ES-I3 (cell line): Measurements from ENCODE around the gene TEX11.
"Not testable (repeated sequence)": the region's sequence is repeated elsewhere in the genome, so short reads cannot be mapped to it uniquely, and the experiment has no call there.

Experiments used
- H3K36me3 ChIP-seq: 2 replicates; pipeline ENCODE4 v1.6.1; 2013; ENCODE audit warnings: mild to moderate bottlenecking, low read length, control low read depth, moderate library complexity; ENCODE audit not compliant: insufficient read depth
- H3K4me1 ChIP-seq: 2 replicates; pipeline ENCODE4 v1.6.1; 2013; ENCODE audit warnings: mild to moderate bottlenecking, control low read depth, low read length; ENCODE audit not compliant: insufficient read depth
- H3K9ac ChIP-seq: 2 replicates; pipeline ENCODE4 v1.6.1; 2013; ENCODE audit warnings: low read depth, mild to moderate bottlenecking, low read length, moderate library complexity
- H3K9me3 ChIP-seq: 2 replicates; pipeline ENCODE4 v1.6.1; 2013; ENCODE audit warnings: mild to moderate bottlenecking, low read length, moderate library complexity; ENCODE audit not compliant: control insufficient read depth, insufficient read depth

The TEX11 gene

DNA sequence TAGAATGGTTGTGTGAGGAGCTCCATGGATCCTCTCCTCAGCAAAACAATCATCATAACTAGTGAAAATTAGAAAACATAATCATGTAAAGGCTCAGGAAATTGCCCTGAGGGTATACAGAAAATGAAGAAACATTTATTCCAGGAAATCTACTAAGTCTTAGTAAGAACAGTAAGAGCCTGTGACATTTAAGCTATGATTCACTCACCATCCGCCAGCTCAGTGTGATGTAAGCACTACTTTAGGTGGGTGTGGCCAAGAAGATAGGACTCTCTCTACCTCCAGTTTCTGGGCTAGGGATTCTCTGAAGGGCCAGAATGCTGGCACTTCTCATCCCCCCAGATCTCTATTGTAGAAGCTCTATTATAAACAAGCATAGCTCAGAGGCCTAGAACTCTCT lies 316.4 kb downstream of the TEX11 start:
- no peaks in the 10 kb centered on the region for H3K36me3 ChIP-seq
- H3K9ac ChIP-seq, result no peak overlapping the region
- no peaks in the 10 kb centered on the region for H3K4me1 ChIP-seq
- H3K9me3 ChIP-seq, result no peaks in the 10 kb centered on the region

DNA sequence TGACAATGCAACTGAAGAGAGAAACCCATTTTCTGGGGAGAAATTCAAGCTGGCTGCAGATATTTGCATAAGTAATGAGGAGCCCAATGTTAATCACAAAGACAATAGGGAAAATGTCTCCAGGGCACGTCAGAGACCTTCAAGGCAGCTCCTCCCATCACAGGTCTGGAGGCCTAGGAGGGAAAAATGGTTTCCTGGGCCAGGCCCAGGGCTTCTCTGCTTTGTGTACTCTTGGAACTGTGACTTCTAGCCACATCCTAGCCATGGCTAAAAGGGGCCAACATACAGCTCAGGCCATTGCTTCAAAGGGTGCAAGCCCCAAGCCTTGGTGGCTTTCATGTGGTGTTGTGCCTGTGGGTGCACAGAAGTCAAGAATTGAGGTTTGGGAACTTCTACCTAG lies 321.4 kb downstream of the TEX11 start:
- not testable (repeated sequence) for H3K9ac ChIP-seq, H3K9me3 ChIP-seq

DNA sequence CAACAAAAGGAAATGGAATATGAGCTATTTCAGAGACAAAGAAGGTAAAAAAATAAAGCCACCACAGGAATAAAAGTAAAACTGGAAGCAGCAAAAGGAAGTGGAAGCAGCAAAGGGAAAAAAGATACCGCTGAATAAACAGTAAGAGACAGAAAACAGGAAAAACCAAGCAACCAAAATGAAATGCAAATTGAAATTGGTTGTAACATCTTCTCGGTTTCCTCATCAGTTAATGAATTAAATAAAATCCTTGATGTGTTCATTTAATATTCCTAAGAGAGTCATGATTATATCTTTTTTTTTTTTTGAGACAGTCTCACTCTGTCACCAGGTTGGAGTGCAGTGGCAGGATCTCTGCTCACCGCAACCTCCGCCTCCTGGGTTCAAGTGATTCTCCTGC lies 331.1 kb downstream of the TEX11 start:
- H3K9me3 ChIP-seq, result no peaks in the 10 kb centered on the region
- H3K4me1 ChIP-seq, result no peaks in the 10 kb centered on the region
- no peaks in the 10 kb centered on the region for H3K36me3 ChIP-seq
- no peak overlapping the region for H3K9ac ChIP-seq

More for the DNA sequence above, 321.4 kb downstream of the TEX11 start:
- H3K4me1 ChIP-seq, H3K36me3 ChIP-seq: not testable (repeated sequence)

DNA sequence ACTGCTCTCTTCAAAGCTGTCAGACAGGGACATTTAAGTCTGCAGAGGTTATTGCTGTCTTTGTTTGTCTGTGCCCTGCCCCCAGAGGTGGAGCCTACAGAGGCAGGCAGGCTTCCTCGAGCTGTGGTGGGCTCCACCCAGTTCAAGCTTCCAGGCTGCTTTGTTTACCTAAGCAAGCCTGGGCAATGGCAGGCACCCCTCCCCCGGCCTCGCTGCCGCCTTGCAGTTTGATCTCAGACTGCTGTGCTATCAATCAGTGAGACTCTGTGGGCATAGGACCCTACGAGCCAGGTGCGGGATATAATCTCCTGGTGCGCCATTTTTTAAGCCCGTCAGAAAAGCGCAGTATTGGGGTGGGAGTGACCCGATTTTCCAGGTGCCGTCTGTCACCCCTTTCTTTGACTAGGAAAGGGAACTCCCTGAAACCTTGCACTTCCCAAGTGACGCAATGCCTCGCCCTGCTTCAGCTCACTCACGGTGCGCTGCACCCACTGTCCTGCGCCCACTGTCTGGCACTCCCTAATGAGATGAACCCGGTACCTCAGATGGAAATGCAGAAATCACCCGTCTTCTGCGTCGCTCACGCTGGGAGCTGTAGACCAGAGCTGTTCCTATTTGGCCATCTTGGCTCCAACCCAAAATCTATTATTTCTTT lies 338.5 kb downstream of the TEX11 start:
- not testable (repeated sequence) for H3K9me3 ChIP-seq, H3K4me1 ChIP-seq, H3K9ac ChIP-seq, H3K36me3 ChIP-seq

DNA sequence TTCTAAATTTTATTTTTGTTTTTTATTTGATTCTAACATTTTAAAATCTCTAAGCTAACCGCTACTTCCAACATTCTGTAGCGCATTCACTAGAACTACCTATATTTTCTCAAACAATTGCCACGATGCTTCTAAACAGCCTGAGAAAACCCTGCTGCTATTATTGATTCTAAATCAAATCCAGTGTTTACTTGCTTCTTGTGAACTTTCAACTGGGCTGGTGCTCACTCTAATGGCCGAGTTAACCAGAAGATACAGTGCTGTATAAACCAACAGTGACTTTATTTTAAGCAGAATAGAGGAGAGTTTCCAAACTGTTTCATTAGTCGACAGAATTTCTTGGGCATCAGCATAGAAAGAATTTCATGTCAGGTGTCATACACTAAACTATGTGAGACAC lies 353.6 kb downstream of the TEX11 start:
- Histone ChIP-seq H3K9me3 (0 out of 2 replicates have a peak, but pooled peaks cover 3% of the 10 kb centered on the region), H3K9ac (no peak overlapping the region), H3K4me1 (peaks cover 7% of the 10 kb centered on the region; the same call in 1 of the 2 replicates), H3K36me3 (no peaks in the 10 kb centered on the region)

DNA sequence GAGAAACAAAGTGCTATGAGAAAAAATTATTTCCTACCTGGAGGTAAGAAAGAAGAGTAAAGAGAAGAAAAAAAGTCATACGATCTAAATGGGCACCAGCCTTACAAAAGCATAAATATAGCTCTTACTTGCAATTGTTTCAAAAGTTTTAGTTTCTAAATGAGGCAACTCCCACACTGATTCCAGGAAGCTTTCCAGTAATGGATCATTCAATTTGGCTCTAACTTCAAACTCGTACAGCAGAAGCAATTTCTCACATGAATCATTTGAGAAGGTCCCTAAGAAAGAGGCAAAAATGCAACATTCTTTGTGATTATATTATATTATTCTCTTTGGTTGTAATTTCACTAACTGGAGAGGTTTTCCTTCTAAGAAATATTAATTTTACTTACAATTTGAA lies 354.0 kb downstream of the TEX11 start:
- Histone ChIP-seq H3K4me1 (peaks cover 7% of the 10 kb centered on the region; the same call in 1 of the 2 replicates), H3K9me3 (0 out of 2 replicates have a peak, but pooled peaks cover 3% of the 10 kb centered on the region), H3K36me3 (no peaks in the 10 kb centered on the region), H3K9ac (no peak overlapping the region)

DNA sequence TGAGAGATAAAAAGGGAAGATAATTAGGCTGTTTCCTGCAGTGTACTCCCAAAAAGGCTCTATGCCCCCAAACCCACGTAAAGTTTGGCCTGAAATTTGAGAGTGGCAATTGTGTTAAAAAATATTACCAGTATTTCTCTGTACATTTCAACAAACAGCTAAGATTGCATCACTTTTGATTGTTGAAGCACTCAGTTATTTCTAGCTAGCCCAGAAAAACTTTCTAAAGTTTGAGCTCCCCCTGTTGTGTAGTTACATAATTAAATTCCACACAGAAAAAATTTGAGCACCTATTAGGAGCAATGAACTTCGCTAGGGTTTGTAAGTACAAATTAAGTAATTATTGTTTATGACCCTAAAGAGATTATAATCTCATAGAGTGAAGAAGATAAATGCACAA lies 354.4 kb downstream of the TEX11 start:
- no peaks in the 10 kb centered on the region for H3K36me3 ChIP-seq
- H3K9me3 ChIP-seq, result 0 out of 2 replicates have a peak, but pooled peaks cover 3% of the 10 kb centered on the region
- peaks cover 7% of the 10 kb centered on the region; the same call in 1 of the 2 replicates for H3K4me1 ChIP-seq
- no peak overlapping the region for H3K9ac ChIP-seq

DNA sequence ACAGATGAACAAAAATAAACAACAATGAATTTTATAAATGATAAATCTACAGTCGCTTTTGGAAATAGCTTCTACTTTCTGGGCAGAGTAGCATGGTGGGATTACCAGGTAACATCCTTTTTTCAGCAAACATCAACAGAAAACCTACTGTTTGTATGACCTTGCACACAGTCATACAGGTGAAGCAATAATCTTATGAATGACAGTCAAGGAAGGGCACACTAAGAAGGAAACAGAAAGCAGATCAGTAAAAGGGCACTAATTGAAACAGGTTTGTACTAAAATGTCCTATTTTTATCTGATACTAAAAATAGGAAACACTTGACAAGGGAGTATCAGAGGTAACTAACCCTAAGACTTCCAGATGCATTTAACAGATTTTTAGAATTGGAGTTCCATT lies 355.0 kb downstream of the TEX11 start:
- H3K4me1 ChIP-seq, result peaks cover 7% of the 10 kb centered on the region; the same call in 1 of the 2 replicates
- H3K36me3 ChIP-seq, result no peaks in the 10 kb centered on the region
- H3K9me3 ChIP-seq, result 0 out of 2 replicates have a peak, but pooled peaks cover under 1% of the 10 kb centered on the region
- H3K9ac ChIP-seq, result no peak overlapping the region

DNA sequence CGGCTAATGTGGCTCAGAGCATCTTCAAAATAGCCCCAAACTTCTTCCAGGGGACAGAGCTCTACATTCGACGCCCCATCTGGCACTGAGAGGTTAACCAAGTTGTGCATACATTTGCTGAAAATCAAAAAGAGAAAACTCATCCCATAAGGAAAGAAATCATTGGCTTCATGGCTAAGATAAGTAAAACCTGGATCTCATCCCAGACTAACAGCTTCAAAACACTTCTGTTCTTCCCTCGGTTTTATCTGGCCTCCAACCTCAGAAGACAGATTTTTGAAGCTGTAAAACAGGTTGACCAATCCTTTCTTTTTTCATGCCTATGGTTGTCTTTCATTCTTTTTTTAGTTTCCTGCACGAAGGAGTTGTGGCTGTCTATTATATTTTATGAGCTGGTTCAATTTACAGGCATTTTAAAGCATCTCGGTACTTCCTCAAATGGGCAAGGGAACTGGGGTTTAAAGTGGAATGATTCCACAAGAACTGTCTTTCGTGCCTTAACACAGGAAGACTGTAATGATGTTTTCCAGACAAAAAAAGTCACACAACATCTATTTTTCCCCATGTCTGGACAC lies 356.3 kb downstream of the TEX11 start:
- Histone ChIP-seq H3K36me3 (no peaks in the 10 kb centered on the region), H3K9me3 (no peaks in the 10 kb centered on the region), H3K4me1 (peaks cover 7% of the 10 kb centered on the region; the same call in 1 of the 2 replicates), H3K9ac (no peak overlapping the region)

DNA sequence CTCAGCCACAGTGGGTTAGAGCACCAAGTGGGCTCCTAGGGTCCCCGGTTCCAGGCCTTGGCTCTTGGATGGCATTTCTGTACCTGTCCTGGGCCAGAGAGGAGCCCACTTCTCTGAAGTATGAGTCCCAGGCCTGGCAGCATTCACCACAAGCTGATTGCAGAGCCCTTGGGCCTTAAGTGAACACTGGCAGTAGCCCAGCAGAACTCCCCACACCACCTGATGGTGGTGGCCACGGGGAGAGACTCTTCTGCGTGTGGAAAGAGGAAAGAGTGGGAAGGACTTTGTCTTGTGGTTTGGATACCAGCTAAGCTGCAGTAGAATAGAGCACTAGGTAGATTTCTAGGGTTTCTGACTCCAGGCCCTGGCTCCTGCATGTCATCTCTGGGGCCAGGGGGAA lies 359.1 kb downstream of the TEX11 start:
- Histone ChIP-seq H3K4me1 (peaks cover 7% of the 10 kb centered on the region; the same call in 1 of the 2 replicates), H3K9ac (no peak overlapping the region), H3K36me3 (no peaks in the 10 kb centered on the region), H3K9me3 (no peaks in the 10 kb centered on the region)

DNA sequence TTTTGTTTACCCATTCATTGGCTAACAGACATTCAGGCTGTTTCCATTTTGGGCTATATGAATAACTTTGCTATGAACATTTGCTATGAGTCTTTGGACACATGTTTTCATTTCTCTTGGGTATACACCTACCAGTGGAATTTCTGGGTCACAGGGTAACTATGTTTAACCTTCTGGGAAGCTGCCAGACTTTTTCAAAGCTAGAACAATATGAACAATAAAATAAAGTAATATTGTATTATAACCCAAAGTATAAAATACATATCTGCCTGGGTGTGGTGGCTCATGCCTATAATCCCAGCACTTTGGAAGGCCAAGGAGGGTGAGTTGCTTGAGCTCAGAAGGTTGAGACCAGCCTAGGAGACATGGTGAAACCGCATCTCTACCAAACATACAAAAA lies 373.3 kb downstream of the TEX11 start:
- no peak overlapping the region for H3K9ac ChIP-seq
- no peaks in the 10 kb centered on the region for H3K9me3 ChIP-seq
- H3K36me3 ChIP-seq, result no peaks in the 10 kb centered on the region
- no peaks in the 10 kb centered on the region for H3K4me1 ChIP-seq

DNA sequence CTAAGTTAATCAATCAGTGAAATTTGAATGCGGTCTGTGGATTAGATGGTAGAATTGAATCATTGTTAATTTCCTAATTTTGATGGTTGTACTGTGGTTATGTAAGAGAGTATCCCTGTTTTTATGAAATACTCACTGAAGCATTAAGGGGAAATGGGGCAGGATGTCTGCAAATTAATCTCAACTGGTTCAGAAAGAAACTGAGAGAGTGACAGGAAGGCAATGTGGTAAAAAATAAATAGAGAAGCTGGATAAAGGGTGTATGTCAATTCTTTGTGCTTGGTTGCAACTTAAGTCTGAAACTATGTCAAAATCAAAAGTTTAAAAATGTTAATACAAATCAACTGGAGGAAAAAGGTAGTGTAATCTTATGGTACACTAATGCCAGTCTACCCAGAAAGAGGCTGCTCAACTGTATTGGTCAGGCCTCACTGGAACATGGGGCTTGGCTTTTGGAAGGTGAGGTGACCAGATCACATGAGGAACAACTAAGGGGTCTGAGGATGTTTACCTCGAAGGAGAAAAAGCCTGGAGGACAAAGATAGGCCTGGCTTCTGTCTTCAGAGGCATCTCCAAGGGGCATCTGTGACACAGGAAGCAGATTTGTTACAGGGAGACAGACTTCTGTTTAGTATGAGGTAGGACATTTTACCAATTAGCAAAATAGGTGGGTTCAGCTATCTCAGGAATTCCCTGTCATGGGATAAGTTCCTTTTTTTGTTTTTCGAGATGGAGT lies 380.7 kb downstream of the TEX11 start:
- no peaks in the 10 kb centered on the region for H3K36me3 ChIP-seq
- H3K9me3 ChIP-seq, result no peaks in the 10 kb centered on the region
- H3K4me1 ChIP-seq, result no peaks in the 10 kb centered on the region
- no peak overlapping the region for H3K9ac ChIP-seq

DNA sequence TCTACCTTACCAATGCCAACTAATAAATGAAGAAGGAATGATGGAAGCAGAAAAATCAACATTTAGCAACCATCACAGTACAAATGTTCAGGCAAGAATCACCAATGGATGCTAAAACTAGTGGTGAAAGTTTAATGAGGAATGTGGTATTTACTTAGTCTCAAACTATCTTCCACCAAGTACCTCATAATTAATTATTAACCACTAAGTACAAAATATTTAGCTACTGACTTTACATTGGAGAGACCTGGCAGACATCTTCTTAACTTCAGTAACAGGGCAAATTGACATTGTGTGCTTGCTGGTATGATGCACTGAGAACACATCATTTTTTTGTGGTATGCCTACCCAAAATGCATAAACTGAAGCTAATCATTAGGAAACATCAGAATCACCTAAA lies 381.5 kb downstream of the TEX11 start:
- no peaks in the 10 kb centered on the region for H3K36me3 ChIP-seq
- H3K9ac ChIP-seq, result no peak overlapping the region
- H3K9me3 ChIP-seq, result no peaks in the 10 kb centered on the region
- no peaks in the 10 kb centered on the region for H3K4me1 ChIP-seq

DNA sequence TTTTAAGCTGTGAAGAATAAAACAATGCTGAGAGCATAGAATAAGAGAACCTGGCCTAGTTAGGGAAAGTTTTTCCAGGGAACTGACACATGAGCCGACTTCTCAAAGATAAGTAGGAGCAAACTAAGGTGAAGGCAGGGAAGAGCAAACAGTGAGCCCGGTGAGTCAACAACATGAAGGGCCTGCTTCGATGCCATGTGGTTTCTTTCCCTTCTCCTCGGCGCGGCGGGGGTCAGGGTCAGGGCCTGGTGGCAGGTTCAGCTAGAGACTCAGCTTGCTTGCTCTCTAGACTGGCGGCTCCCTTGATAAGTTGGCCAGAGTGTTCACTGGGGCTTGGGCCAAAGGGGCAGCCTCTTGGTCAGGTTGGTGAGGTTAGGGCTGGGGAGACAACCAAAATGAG lies 382.8 kb downstream of the TEX11 start:
- Histone ChIP-seq H3K9me3 (peaks cover 5% of the 10 kb centered on the region), H3K36me3 (no peaks in the 10 kb centered on the region), H3K4me1 (no peaks in the 10 kb centered on the region), H3K9ac (no peak overlapping the region)

DNA sequence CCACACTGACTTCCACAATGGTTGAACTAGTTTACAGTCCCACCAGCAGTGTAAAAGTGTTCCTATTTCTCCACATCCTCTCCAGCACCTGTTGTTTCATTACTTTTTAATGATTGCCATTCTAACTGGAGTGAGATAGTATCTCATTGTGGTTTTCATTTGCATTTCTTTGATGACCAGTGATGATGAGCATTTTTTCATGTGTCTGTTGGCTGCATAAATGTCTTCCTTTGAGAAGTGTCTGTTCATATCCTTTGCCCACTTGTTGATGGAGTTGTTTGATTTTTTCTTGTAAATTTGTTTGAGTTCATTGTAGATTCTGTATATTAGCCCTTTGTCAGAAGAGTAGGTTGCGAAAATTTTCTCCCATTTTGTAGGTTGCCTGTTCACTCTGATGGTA lies 392.8 kb downstream of the TEX11 start:
- H3K4me1 ChIP-seq, H3K9me3 ChIP-seq, H3K36me3 ChIP-seq, H3K9ac ChIP-seq: not testable (repeated sequence)
